Measurements from ENCODE around the gene IQCM.

IQCM gene

GRCh38 chr4:149409146-149409545 lies 406.5 kb downstream of the IQCM start:
- DNase-seq (ENCODE audit: low read depth in 1 of 2, low spot score in 1 of 2): no peak
- TF ChIP-seq POLR2AphosphoS5 (IDR thresholded peaks at IDR 0.05; ENCODE audit: low read depth) (no peak), SPI1 (IDR thresholded peaks at IDR 0.05; ENCODE audit: borderline replicate concordance, low read depth) (no peak), GABPA (IDR thresholded peaks at IDR 0.05; ENCODE audit: low read depth) (no peak), CTCF (IDR thresholded peaks at IDR 0.05; ENCODE audit: insufficient read depth, low read length) (no peak)
- TF ChIP-seq, protein P1, sequence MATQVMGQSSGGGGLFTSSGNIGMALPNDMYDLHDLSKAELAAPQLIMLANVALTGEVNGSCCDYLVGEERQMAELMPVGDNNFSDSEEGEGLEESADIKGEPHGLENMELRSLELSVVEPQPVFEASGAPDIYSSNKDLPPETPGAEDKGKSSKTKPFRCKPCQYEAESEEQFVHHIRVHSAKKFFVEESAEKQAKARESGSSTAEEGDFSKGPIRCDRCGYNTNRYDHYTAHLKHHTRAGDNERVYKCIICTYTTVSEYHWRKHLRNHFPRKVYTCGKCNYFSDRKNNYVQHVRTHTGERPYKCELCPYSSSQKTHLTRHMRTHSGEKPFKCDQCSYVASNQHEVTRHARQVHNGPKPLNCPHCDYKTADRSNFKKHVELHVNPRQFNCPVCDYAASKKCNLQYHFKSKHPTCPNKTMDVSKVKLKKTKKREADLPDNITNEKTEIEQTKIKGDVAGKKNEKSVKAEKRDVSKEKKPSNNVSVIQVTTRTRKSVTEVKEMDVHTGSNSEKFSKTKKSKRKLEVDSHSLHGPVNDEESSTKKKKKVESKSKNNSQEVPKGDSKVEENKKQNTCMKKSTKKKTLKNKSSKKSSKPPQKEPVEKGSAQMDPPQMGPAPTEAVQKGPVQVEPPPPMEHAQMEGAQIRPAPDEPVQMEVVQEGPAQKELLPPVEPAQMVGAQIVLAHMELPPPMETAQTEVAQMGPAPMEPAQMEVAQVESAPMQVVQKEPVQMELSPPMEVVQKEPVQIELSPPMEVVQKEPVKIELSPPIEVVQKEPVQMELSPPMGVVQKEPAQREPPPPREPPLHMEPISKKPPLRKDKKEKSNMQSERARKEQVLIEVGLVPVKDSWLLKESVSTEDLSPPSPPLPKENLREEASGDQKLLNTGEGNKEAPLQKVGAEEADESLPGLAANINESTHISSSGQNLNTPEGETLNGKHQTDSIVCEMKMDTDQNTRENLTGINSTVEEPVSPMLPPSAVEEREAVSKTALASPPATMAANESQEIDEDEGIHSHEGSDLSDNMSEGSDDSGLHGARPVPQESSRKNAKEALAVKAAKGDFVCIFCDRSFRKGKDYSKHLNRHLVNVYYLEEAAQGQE (IDR thresholded peaks at IDR 0.05; ENCODE audit: insufficient replicate concordance, low read depth): no peak
- no peak overlapping the region for H3K27ac ChIP-seq (replicated peaks)
- H3K4me3 ChIP-seq (replicated peaks; ENCODE audit: insufficient read depth, low read length): no peak overlapping the region
- no peaks in the 10 kb centered on the region for H3K27me3 ChIP-seq (ENCODE audit: insufficient read depth, poor library complexity, severe bottlenecking)

DNA sequence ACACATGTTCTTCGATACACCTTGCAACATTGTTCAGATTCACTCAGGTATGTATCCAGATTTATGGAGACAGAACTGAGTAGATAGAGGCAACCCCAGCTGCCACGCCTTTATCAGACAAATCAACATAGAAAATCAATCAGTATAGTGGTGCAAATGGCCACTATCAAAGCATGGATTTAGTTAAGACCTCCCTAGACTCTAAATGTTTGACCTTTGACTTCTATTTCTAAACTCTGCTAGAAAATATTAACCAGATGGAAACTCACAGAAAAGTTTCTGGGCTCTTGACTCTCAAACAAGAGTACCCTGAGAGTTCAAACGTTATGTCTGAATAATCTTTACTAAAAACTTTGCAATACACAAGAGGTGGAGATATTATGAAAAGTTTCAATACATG lies 411.5 kb downstream of the IQCM start:
- Histone ChIP-seq H3K4me3 (replicated peaks; ENCODE audit: insufficient read depth, low read length) (no peak overlapping the region), H3K27me3 (ENCODE audit: insufficient read depth, poor library complexity, severe bottlenecking) (no peaks in the 10 kb centered on the region), H3K27ac (replicated peaks) (no peak overlapping the region)
- TF ChIP-seq CTCF (IDR thresholded peaks at IDR 0.05; ENCODE audit: insufficient read depth, low read length): no peak
- DNase-seq (ENCODE audit: low read depth in 1 of 2, low spot score in 1 of 2): no peak

DNA sequence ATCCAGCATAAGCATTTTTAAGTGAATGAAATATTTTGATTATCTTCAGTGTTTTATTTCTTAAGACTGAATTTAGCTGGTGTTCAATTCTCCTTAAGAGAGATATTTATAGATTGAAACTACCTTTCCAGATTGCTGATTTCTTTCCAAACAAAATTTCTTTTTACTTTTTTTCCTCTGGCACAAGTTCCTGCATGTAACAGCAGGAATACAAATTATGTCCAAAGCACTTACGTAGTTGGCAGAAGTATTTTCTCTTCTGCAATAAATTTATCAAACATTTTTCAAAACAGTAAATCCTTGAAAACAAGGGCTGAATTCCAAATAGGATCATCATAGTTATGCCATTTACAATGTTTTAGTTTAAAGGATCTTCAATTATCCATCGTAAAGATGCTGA lies 412.6 kb downstream of the IQCM start:
- no peak for DNase-seq (ENCODE audit: low read depth in 1 of 2, low spot score in 1 of 2)
- TF ChIP-seq SPI1 (IDR thresholded peaks at IDR 0.05; ENCODE audit: borderline replicate concordance, low read depth) (no peak), GABPA (IDR thresholded peaks at IDR 0.05; ENCODE audit: low read depth) (no peak), POLR2AphosphoS5 (IDR thresholded peaks at IDR 0.05; ENCODE audit: low read depth) (no peak), CTCF (IDR thresholded peaks at IDR 0.05; ENCODE audit: insufficient read depth, low read length) (no peak)
- TF ChIP-seq, protein P1 (IDR thresholded peaks at IDR 0.05; ENCODE audit: insufficient replicate concordance, low read depth): no peak
- no peaks in the 10 kb centered on the region for H3K27me3 ChIP-seq (ENCODE audit: insufficient read depth, poor library complexity, severe bottlenecking)
- H3K27ac ChIP-seq (replicated peaks): no peak overlapping the region
- H3K4me3 ChIP-seq (replicated peaks; ENCODE audit: insufficient read depth, low read length): no peak overlapping the region

DNA sequence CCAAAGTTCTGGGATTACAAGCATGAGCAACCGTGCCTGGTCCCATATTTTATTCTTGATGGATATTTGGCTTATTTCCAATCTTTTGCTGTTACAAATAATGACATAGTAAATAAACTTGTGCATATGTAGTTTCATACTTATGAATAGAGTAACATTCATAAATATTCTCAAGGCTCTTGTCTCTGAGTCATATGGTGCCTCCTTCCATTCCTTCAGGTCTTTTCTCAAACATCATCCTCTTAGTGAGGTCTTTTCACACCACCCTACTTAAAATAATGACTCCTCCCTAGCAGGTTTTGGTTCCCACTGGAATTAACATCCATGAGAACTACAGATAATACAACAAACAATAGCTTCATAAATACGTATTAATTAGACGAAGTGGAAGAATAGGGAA lies 416.6 kb downstream of the IQCM start:
- H3K4me3 ChIP-seq (replicated peaks; ENCODE audit: insufficient read depth, low read length): no peak overlapping the region
- H3K27ac ChIP-seq (replicated peaks): no peak overlapping the region
- TF ChIP-seq, protein P1 (IDR thresholded peaks at IDR 0.05; ENCODE audit: insufficient replicate concordance, low read depth): no peak
- H3K27me3 ChIP-seq (ENCODE audit: insufficient read depth, poor library complexity, severe bottlenecking): no peaks in the 10 kb centered on the region
- DNase-seq (ENCODE audit: low read depth in 1 of 2, low spot score in 1 of 2): no peak

All from HL-60 (cell line).